Skeletal muscle satellite cell (primary cell): ENCODE results near the gene MXRA5.
A peak's percentile ranks its signal among the peaks of the same experiment; 100 is the strongest.
"Not testable (repeated sequence)": the region's sequence is repeated elsewhere in the genome, so short reads cannot be mapped to it uniquely, and the experiment has no call there.

ENCODE experiments used
- H3K27me3 ChIP-seq: 2 replicates; pipeline ENCODE4 v1.7.0; 2013; ENCODE audit warnings: low read length; ENCODE audit not compliant: control insufficient read depth, insufficient read depth
- H3K36me3 ChIP-seq: 2 replicates; pipeline ENCODE4 v1.7.0; 2013; ENCODE audit warnings: mild to moderate bottlenecking, control low read depth, low read length; ENCODE audit not compliant: insufficient read depth
- H3K4me1 ChIP-seq: 2 replicates; pipeline ENCODE4 v1.7.0; 2013; ENCODE audit warnings: low read length; ENCODE audit not compliant: control insufficient read depth, insufficient read depth
- H3K4me2 ChIP-seq: 2 replicates; pipeline ENCODE4 v1.7.0; 2013; ENCODE audit warnings: mild to moderate bottlenecking, low read length
- H3K4me3 ChIP-seq: 2 replicates; pipeline ENCODE4 v1.7.0; 2013; ENCODE audit warnings: low read length
- H3K9ac ChIP-seq: 2 replicates; pipeline ENCODE4 v1.7.0; 2013; ENCODE audit warnings: mild to moderate bottlenecking, low read depth, low read length, moderate library complexity
- H3K9me3 ChIP-seq: replicated peaks from 2 replicates; pipeline ENCODE4 v1.7.0; 2013; ENCODE audit warnings: mild to moderate bottlenecking, control low read depth, low read length

Gene MXRA5

GRCh38 chrX:3320471-3321046 is 25.9 kb downstream of the MXRA5 start:
- H3K4me1 ChIP-seq = no peaks in the 10 kb centered on the region
- H3K36me3 ChIP-seq = no peaks in the 10 kb centered on the region
- no peak overlapping the region for H3K9ac ChIP-seq
- H3K27me3 ChIP-seq = no peaks in the 10 kb centered on the region
- no peak overlapping the region for H3K4me3 ChIP-seq
- H3K4me2 ChIP-seq = no peak overlapping the region
- H3K9me3 ChIP-seq = no peaks in the 10 kb centered on the region

DNA sequence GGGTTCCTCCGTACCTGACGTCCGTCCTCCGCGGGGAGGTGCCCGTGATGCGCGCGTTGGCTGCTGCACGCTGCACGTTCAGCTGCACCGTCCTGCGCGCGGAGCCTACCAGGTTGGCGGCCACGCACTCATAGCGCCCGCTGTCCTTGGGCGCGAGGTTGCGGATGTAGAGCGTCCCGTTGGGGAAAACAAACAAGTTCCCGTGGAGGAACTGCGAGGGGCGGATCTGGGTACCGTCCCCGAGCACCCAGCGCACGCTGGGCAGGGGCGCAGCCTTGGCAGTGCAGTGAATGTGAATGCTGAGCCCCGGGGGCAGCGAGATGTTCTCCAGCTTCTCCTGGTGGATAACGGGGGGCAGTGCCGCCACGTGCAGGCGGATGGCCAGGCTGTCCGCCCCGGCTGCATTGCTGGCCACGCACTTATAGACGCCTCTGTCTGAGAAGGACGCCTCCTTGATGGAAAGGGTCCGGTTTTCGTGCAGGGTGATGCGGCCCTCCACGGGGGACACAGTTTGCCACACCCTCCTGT is 29.2 kb downstream of the MXRA5 start:
- Histone ChIP-seq H3K4me3 (no peak overlapping the region), H3K4me2 (no peak overlapping the region), H3K27me3 (no peaks in the 10 kb centered on the region), H3K4me1 (no peaks in the 10 kb centered on the region), H3K9ac (no peak overlapping the region), H3K9me3 (no peaks in the 10 kb centered on the region), H3K36me3 (no peaks in the 10 kb centered on the region)

DNA sequence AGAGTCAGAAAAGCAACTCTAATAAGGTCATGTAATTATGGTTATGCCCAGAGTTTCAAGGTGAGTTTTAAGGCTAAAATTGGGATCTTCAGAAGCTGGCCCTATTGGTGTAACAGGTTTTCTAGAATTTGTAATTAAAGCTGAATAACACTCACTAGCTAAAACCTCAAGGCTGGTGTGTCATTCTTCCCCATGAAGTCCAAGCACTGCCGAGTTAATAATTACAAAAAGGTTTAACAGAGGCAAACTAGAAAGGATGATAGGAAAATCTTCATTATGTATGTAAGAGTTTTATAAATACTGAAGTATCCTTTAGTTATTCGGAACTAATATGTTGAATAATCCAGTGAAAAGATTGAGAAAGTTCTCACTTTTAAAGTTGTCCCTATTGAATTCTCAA is 34.3 kb downstream of the MXRA5 start:
- H3K27me3 ChIP-seq = no peaks in the 10 kb centered on the region
- H3K36me3 ChIP-seq = no peaks in the 10 kb centered on the region
- no peaks in the 10 kb centered on the region for H3K9me3 ChIP-seq

GRCh38 chrX:3307881-3308280 is 38.6 kb downstream of the MXRA5 start:
- Histone ChIP-seq H3K36me3 (no peaks in the 10 kb centered on the region), H3K4me2 (no peak overlapping the region), H3K9me3 (no peaks in the 10 kb centered on the region), H3K27me3 (no peaks in the 10 kb centered on the region), H3K4me3 (no peak overlapping the region), H3K9ac (no peak overlapping the region), H3K4me1 (no peaks in the 10 kb centered on the region)

More for the DNA sequence above, 34.3 kb downstream of the MXRA5 start:
- no peak overlapping the region for H3K4me2 ChIP-seq
- H3K9ac ChIP-seq = no peak overlapping the region
- H3K4me3 ChIP-seq = no peak overlapping the region
- no peaks in the 10 kb centered on the region for H3K4me1 ChIP-seq

DNA sequence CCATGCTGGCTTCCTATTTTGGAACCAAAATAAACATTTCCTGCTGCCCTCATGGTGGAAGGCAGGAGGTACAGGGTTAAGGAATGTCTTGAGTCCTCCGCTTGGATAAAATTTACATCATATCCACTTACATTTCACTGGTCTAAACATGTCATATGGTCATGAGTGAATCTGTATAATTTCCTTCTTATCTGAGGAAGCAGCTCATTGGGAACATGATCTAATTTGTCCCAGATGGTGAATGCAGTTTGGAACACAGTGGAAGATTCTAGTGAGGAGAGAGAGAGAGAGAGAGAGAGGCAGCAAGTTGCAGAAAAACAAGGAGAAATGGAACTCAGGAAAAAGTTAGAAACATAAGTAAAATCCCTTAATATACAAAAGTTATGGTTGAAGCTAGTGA is 46.8 kb downstream of the MXRA5 start:
- no peak overlapping the region for H3K4me2 ChIP-seq
- H3K36me3 ChIP-seq = no peaks in the 10 kb centered on the region
- H3K4me3 ChIP-seq = no peak overlapping the region
- H3K27me3 ChIP-seq = no peaks in the 10 kb centered on the region
- H3K9ac ChIP-seq = no peak overlapping the region
- no peaks in the 10 kb centered on the region for H3K4me1 ChIP-seq
- no peaks in the 10 kb centered on the region for H3K9me3 ChIP-seq

GRCh38 chrX:3295731-3296130 is 50.7 kb downstream of the MXRA5 start:
- no peaks in the 10 kb centered on the region for H3K9me3 ChIP-seq
- no peaks in the 10 kb centered on the region for H3K4me1 ChIP-seq
- H3K36me3 ChIP-seq = no peaks in the 10 kb centered on the region
- no peak overlapping the region for H3K9ac ChIP-seq
- no peak overlapping the region for H3K4me2 ChIP-seq
- no peaks in the 10 kb centered on the region for H3K27me3 ChIP-seq
- H3K4me3 ChIP-seq = no peak overlapping the region

GRCh38 chrX:3293251-3293650 is 53.2 kb downstream of the MXRA5 start:
- Histone ChIP-seq H3K4me1 (no peaks in the 10 kb centered on the region), H3K4me3 (no peak overlapping the region), H3K36me3 (no peaks in the 10 kb centered on the region), H3K4me2 (no peak overlapping the region), H3K9ac (no peak overlapping the region), H3K9me3 (peaks cover 3% of the 10 kb centered on the region), H3K27me3 (no peaks in the 10 kb centered on the region)

- no peak overlapping the region for H3K4me2 ChIP-seq
- peaks cover 3% of the 10 kb centered on the region for H3K9me3 ChIP-seq
- peaks cover 11% of the 10 kb centered on the region for H3K4me1 ChIP-seq
- H3K9ac ChIP-seq = no peak overlapping the region
- no peaks in the 10 kb centered on the region for H3K27me3 ChIP-seq
- H3K4me3 ChIP-seq = no peak overlapping the region
- H3K36me3 ChIP-seq = no peaks in the 10 kb centered on the region
Measured at GRCh38 chrX:3290561-3290960, 55.9 kb downstream of the MXRA5 start.

DNA sequence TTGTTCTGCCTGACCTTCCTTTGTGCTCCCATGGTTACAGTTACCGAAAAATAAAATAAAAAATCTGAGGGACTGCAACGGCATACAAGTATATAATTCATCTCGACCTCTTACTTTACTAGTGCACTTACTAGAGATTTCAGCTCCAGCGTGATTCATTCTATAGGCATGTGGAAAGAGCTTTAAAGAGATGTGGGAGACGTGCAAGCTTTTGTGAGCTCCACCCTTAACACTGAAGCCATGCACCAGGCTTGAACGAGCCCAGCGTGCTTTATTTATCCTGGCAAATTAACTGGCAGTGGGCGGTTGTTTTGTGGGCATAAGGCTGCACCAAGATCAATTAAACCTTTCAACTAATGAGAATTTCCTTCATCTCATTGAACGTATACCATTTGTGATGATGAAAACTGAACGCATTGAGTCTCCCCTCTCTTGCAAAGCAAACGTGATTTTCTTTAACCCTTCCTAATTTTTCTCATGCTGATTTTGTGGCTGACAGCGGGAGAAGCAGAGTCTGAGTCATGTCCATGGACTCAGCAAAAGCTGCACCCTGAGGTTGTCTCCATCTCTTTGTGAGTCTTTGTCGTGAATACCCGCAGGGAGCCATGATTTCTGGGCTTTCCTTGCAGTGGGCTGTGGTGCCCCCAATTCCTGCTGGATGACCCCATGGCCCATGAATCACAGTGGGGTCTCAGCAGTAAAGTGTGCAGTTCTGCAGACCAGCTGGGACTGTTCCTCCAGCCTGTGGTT is 60.1 kb downstream of the MXRA5 start:
- Histone ChIP-seq H3K9me3 (peaks cover 3% of the 10 kb centered on the region), H3K36me3 (no peaks in the 10 kb centered on the region), H3K4me1 (peaks cover 11% of the 10 kb centered on the region), H3K4me2 (peak overlapping the region; percentile 60), H3K9ac (peak overlapping the region; percentile 24), H3K4me3 (no peak overlapping the region), H3K27me3 (no peaks in the 10 kb centered on the region)

GRCh38 chrX:3280706-3281105 is 65.7 kb downstream of the MXRA5 start:
- no peaks in the 10 kb centered on the region for H3K36me3 ChIP-seq

DNA sequence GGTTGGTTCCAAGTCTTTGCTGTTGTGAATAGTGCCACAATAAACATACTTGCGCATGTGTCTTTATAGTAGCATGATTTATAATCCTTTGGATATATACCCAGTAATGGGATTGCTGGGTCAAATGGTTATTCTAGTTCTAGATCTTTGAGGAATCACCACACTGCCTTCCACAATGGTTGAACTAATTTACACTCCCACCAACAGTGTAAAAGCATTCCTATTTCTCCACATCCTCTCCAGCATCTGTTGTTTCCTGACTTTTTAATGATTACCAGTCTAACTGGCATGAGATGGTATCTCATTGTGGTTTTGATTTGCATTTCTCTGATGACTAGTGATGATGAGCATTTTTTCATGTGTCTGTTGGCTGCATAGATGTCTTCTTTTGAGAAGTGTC is 72.8 kb downstream of the MXRA5 start:
- H3K4me3 ChIP-seq, H3K36me3 ChIP-seq, H3K9me3 ChIP-seq, H3K27me3 ChIP-seq, H3K4me2 ChIP-seq, H3K9ac ChIP-seq: not testable (repeated sequence)
- peaks cover 26% of the 10 kb centered on the region for H3K4me1 ChIP-seq

More at GRCh38 chrX:3280706-3281105, 65.7 kb downstream of the MXRA5 start:
- H3K9ac ChIP-seq = no peak overlapping the region
- peaks cover 8% of the 10 kb centered on the region for H3K9me3 ChIP-seq
- H3K4me2 ChIP-seq = no peak overlapping the region
- H3K4me1 ChIP-seq = peaks cover 2% of the 10 kb centered on the region
- no peak overlapping the region for H3K4me3 ChIP-seq
- H3K27me3 ChIP-seq = no peaks in the 10 kb centered on the region

DNA sequence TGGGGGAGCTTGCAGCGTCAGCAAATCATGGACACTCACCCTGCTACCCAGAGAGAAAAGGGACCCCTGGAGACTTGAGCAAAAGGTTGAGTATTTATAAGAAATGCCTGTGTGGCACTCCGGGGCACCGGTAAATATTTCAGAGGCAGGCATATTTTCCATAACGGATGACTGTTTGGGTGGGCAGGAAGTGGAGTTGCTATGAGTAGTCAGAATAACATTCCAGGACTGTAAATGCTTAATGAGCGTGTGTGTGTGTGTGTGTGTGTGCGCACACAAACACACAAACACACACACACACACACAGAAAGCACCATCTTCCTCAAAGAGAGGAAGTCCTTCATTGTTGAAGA is 74.6 kb downstream of the MXRA5 start:
- H3K4me3 ChIP-seq = peak overlapping the region; percentile 42
- H3K9ac ChIP-seq = peak overlapping the region; percentile 46
- no peaks in the 10 kb centered on the region for H3K36me3 ChIP-seq
- peaks cover 3% of the 10 kb centered on the region for H3K9me3 ChIP-seq
- H3K4me2 ChIP-seq = peak overlapping the region; percentile 69
- H3K4me1 ChIP-seq = peaks cover 26% of the 10 kb centered on the region
- no peaks in the 10 kb centered on the region for H3K27me3 ChIP-seq
